Right lobe of liver (tissue), 6 donors: ENCODE results near the gene CORO6. TPM values are rescaled to one million over a fixed set of nuclear protein-coding genes. Genes with fewer than 3 reads are reported as not detected.

Source experiments
- ATAC-seq, 4 donors: fragments of 200-7000 bp; cut with Tn5 transposase; one replicate each; pipeline ENCODE4 v1.9.1; 2020; ENCODE audit warnings: mild to moderate bottlenecking in 4 of 4, moderate library complexity in 4 of 4
- DNase-seq, 3 donors: peaks; one replicate each; pipeline ENCODE4 v3.0.0-alpha.2; 2020
- H3K27ac ChIP-seq, 3 donors: fragments of 200-600 bp; one replicate each; pipeline ENCODE4 v1.8.0; 2022
- H3K27me3 ChIP-seq, 2 donors: fragments of 200-600 bp; one replicate each; pipeline ENCODE4 v1.8.0; 2022
- H3K36me3 ChIP-seq, 4 donors: fragments of 200-600 bp; sonication (generic) in 1 of 4; one replicate each; pipeline versions ENCODE4 v1.5.1 to v1.8.0; 2017 to 2022; ENCODE audit warnings: control low read depth in 1 of 4
- H3K4me1 ChIP-seq, 4 donors: fragments of 200-600 bp; sonication (generic) in 1 of 4; one replicate each; pipeline versions ENCODE4 v1.5.1 to v1.8.0; 2017 to 2022; ENCODE audit warnings: control low read depth in 1 of 4
- H3K4me3 ChIP-seq, 3 donors: fragments of 200-600 bp; one replicate each; pipeline ENCODE4 v1.8.0; 2022
- H3K9me3 ChIP-seq, 4 donors: fragments of 200-600 bp; sonication (generic) in 1 of 4; one replicate each; pipeline versions ENCODE4 v1.5.1 to v1.8.0; 2017 to 2022; ENCODE audit warnings: control low read depth in 1 of 4
- POLR2A ChIP-seq: fragments of 450-650 bp; IDR thresholded peaks from one replicate; pipeline ENCODE4 v1.6.1; 2017; ENCODE audit warnings: antibody characterized with exemption, mild to moderate bottlenecking
- WGBS: methylation state at CpG from one replicate; pipeline ENCODE4 v1.1.6; 2018; ENCODE audit warnings: low coverage, low lambda C conversion rate; ENCODE audit not compliant: insufficient coverage; ENCODE audit errors: missing lambda C conversion rate; 5-methylcytosine and 5-hydroxymethylcytosine counted together
- intact Hi-C, 2 donors: fragments of 100-400 bp; cut with DNase I; formaldehyde crosslinking; loops; one replicate each; pipeline versions ENCODE4 v1.11.2 to v1.14.1; 2022
- total RNA-seq, 6 experiments: library from RNA; depleted of rRNA in 2 of 6; stranded (reverse); fragments of >200 nt in 2 of 6; fragmentation: NEBNext Ultra II Directional in 3 of 6; extraction: Animal tissue kit (Norgen Biotek cat#: 25700) in 3 of 6; gene quantifications; one replicate each; pipeline versions ENCODE4 v1.1.0 to v1.2.4, GENCODE V29; 2016 to 2023
- TF ChIP-seq, protein P1 (sequence below), 4 donors: fragments of 200-600 bp in 3 of 4; fragments of 450-650 bp in 1 of 4; IDR thresholded peaks; one replicate each; pipeline versions ENCODE4 v1.5.1 to v1.8.0; 2016 to 2022; ENCODE audit warnings: antibody characterized with exemption in 4 of 4, mild to moderate bottlenecking in 2 of 4
- donor health status: DM: no; HTN: yes; CAD: no.
- donor health status: DM: no; HTN: no; CAD: no.
- donor health status: DM: no; HTN: no; CAD: no.
- donor health status: DM: no; HTN: yes; CAD: no.
- donor health status: DM: no; HTN: yes; CAD: no.

The CORO6 gene
- total RNA-seq, 6 experiments from 2014 or later: 0.37 to 5.1 (median 0.81) TPM

DNA sequence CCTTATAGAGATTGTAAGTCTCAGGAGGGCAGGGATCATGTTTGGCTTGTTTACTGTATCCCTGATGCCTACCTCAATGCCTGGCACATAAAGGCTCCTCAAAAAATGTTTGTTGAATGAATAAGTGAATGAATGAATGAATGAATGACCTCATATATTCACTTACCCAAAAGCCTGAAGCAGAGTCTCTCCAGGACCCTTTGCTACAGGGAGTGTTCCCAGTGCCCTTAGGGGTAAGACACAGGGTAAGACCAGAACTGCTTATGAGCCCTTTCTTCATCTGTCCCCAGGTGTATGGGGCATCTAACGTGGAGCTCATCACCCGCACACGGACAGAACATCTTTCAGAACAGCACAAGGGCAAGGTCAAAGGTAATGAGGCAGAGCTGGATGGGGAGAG is 12.3 kb downstream of the CORO6 start:
- 70% methylated on average over 2 of the region's 3 CpGs for WGBS
- no peak for TF ChIP-seq POLR2A
- TF ChIP-seq, protein P1, sequence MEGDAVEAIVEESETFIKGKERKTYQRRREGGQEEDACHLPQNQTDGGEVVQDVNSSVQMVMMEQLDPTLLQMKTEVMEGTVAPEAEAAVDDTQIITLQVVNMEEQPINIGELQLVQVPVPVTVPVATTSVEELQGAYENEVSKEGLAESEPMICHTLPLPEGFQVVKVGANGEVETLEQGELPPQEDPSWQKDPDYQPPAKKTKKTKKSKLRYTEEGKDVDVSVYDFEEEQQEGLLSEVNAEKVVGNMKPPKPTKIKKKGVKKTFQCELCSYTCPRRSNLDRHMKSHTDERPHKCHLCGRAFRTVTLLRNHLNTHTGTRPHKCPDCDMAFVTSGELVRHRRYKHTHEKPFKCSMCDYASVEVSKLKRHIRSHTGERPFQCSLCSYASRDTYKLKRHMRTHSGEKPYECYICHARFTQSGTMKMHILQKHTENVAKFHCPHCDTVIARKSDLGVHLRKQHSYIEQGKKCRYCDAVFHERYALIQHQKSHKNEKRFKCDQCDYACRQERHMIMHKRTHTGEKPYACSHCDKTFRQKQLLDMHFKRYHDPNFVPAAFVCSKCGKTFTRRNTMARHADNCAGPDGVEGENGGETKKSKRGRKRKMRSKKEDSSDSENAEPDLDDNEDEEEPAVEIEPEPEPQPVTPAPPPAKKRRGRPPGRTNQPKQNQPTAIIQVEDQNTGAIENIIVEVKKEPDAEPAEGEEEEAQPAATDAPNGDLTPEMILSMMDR (IDR thresholded peaks at IDR 0.05): no peak
- no peaks in the 10 kb centered on the region for H3K9me3 ChIP-seq

DNA sequence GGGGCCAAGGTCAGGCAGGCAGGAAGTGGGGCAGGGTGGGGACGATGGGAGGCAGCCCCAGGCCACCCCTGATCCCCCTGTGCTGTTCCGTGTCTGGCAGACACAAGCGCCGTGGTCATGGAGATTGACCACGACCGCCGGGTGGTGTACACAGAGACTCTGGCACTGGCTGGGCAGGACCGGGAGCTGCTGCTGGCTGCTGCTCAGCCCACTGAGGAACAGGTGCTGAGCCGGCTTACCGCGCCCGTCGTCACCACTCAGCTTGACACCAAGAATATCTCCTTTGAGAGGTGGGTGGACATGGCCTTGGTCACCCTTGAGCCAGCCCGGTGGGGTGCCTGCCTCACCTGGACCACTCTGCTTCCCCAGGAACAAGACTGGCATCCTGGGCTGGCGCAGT is 13.7 kb downstream of the CORO6 start:
- Histone ChIP-seq H3K9me3 (no peaks in the 10 kb centered on the region), H3K4me1 (peaks cover 0 to 11% (median 4%) of the 10 kb centered on the region in 4 donors), H3K27me3 (peaks cover 0 to under 1% of the 10 kb centered on the region in 2 donors), H3K36me3 (no peaks in the 10 kb centered on the region), H3K27ac (no peak overlapping the region), H3K4me3 (no peak overlapping the region)
- ATAC-seq (no peak), DNase-seq (peak in 1 of 3 donors; percentile 39)
- WGBS: no CpG with 5 or more reads among the region's 15 CpGs
- TF ChIP-seq POLR2A: no peak
- TF ChIP-seq, protein P1 (IDR thresholded peaks at IDR 0.05): no peak
- intact Hi-C loops: no loop called here

More for the DNA sequence above, 12.3 kb downstream of the CORO6 start:
- DNase-seq (no peak), ATAC-seq (no peak)
- no peak overlapping the region for H3K4me3 ChIP-seq
- intact Hi-C loops: no loop called here
- no peaks in the 10 kb centered on the region for H3K36me3 ChIP-seq
- no peak overlapping the region for H3K27ac ChIP-seq
- peaks cover 0 to 9% of the 10 kb centered on the region in 2 donors for H3K27me3 ChIP-seq
- peaks cover 0 to 16% (median 4%) of the 10 kb centered on the region in 4 donors for H3K4me1 ChIP-seq

DNA sequence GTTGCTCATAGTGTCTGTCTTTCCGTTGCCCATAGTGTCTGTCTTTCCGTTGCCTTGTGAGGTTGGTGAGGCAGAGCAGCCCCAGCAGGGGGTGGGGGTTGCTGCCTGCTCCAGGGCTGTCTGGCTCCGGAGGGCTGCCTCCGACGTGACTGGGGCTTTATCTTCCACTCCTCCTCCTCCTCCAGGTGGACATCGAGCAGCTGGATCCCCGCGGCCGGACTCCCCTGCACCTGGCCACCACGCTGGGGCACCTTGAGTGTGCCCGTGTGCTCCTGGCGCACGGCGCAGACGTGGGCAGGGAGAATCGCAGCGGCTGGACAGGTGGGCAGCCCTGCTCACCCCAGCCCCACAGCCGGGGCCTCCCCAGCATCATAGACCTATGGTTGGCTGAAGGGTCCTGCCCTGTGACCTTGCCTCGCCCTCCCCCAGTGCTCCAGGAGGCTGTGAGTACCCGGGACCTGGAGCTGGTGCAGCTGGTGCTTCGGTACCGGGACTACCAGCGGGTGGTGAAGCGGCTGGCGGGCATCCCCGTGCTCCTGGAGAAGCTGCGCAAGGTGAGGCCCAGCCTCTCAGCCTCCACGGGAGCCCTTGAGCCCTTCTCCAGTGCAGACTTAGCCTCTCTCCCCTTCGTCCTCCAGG is 15.0 kb downstream of the CORO6 start:
- no peak for ATAC-seq
- DNase-seq: peak in 1 of 3 donors; percentile 43
- no peaks in the 10 kb centered on the region for H3K36me3 ChIP-seq
- TF ChIP-seq, protein P1 (IDR thresholded peaks at IDR 0.05): no peak
- no peak for TF ChIP-seq POLR2A
- no peaks in the 10 kb centered on the region for H3K4me1 ChIP-seq
- WGBS: 87% methylated on average over 3 of the region's 29 CpGs
- intact Hi-C loops: no loop called here
- no peak overlapping the region for H3K27ac ChIP-seq
- H3K27me3 ChIP-seq: no peaks in the 10 kb centered on the region
- no peak overlapping the region for H3K4me3 ChIP-seq
- H3K9me3 ChIP-seq: no peaks in the 10 kb centered on the region

DNA sequence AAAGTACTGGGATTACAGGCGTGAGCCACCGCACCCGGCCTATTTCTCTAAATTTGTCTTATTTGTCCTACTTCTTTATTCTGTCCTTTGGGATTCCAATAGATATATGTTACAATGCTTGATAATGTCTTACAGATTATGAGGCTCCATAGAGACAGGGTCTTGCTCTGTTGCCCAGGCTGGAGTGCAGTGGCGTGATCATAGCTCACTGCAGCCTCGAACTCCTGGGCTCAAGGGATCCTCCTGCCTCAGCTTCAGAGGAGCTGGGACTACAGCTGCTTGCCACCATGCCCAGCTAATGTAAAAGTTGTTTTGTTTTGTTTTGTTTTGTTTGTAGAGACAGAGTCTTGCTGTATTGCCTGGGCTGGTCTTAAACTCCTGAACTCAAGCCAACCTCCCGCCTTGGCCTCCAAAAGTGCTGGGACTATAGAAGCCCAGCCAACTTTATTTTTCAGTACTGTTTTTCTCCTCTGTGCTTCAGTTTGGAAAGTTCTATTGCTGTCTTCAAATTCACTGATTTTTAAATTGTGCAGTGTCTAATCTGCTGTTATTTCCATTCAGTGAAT is 19.5 kb downstream of the CORO6 start:
- ATAC-seq: no peak
- Histone ChIP-seq H3K4me1 (no peaks in the 10 kb centered on the region), H3K36me3 (no peaks in the 10 kb centered on the region), H3K4me3 (no peak overlapping the region), H3K27ac (no peak overlapping the region), H3K27me3 (no peaks in the 10 kb centered on the region), H3K9me3 (no peaks in the 10 kb centered on the region)
- 94% methylated on average over 5 of the region's 6 CpGs for WGBS
- DNase-seq: peak in 1 of 3 donors; percentile 7
- intact Hi-C loops: no loop called here
- no peak for TF ChIP-seq POLR2A
- TF ChIP-seq, protein P1 (IDR thresholded peaks at IDR 0.05): no peak
